Stimulated activated CD8-positive, alpha-beta memory T cell treated with anti-CD3 and anti-CD28 coated beads, Interleukin-15, amount 100 ng/mL, for 24 hours (primary cell): ENCODE data around the gene TEAD3.

Source experiments
- DNase-seq: peaks from one replicate; pipeline ENCODE4 v3.0.0-alpha.2; 2020; ENCODE audit warnings: low read depth

Gene TEAD3

DNA sequence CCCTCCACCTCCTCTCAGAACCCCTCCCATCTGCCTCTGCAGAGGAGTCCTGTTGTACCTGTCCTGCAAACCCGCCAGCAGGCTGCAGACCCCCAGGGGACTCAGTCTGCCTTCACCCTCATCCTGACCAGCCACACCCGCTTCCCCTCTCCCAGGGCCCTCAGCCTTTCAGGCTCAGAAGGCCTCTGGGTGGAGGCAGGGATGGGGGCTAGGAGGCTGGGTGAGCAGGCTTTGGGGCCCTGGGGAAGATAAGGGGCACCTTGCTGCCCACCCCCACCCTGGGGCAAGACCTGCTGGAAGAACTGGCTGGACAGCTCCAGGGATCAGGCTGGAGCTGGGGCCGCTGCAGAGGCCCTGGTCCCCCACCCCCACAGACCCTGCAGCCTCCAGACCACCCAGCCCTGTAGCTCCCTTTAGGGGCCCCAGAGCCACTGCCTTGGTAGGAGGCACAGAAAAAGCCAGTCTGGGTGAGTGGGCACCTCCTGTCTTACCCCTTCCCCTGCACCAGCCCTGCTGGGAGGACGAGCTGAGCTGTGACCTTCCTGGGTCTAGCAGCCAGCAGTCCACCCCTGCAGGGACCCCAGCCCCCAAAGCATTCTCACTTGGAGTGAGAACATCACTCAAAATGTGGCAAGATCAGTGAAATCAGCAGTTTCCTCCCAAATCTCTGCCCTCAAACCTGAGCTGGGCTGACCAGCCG, 5.2 kb downstream of the TEAD3 start:
- no peak for DNase-seq

DNA sequence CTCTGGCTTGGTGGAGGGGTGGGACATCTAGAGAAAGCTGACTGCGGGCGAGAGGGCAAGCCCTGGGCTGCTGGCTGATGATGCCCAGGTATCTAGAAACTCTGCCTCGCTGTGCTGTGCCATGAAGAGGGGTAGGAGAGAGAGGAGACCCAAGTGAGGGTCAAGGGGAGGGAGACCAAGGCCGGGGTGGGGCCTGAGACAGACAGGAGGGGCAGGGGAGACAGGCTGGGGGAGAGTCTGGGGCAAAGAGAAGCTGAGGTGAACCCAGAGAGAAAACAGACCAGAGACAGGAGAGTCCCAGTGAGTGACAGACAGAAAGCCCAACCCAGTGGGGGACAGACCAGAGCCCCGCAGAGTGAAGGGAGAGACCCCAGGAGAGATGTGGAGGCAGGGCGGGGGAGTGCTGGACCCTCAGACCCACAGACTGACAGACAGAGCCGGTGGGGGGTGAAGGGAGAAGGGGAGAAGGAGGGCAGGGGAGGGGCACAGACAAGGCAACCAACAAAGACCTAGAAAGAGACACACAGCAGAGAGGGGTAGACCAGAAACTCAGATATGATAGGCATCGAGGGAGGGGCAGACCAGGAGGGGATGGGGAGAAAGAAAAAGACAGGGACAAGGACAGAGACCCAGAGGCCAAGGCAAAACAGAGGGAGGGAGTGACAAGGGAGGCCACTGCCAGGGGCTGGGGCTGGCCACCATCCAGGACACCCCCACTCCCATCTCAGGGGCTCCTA, 5.9 kb downstream of the TEAD3 start:
- DNase-seq, result no peak

DNA sequence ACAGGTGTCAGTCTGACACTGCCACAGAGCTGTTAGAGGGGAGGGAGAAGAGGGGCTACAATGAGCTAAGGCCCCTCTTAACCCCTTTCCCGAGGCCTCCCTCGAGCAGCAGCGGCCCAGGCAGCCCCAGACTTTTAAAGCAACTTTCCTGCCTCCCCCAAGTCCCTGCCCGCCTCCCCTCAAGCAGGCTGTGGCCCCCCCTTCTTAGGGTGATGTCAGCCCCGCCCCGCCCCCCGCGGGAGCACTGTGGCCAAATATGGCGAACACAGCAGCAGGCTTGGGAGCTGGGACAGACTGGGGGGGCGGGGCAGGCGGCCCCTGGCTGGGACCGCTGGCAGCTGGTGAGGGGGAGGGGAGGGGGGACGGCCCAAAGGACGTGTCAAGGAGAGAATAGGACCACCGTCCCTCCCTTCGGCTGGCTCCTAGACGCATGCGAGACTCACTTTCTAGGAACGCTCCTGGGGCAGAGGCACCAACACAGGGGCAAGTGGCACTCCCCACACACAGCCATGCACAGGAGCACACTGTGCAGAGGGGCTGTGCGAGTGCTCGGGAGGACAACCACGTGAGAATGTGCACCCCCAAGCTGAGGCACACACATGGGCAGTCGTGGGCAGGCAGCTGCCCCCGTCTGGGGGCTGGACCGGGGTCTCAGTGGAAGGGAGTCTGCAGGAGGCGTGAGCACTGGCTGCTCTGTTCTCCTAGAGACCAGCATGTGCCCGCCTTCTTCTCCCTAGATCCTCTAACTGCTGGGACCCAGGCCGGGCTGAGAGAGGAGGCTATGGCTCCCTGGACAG, 6.7 kb downstream of the TEAD3 start:
- DNase-seq, result no peak

DNA sequence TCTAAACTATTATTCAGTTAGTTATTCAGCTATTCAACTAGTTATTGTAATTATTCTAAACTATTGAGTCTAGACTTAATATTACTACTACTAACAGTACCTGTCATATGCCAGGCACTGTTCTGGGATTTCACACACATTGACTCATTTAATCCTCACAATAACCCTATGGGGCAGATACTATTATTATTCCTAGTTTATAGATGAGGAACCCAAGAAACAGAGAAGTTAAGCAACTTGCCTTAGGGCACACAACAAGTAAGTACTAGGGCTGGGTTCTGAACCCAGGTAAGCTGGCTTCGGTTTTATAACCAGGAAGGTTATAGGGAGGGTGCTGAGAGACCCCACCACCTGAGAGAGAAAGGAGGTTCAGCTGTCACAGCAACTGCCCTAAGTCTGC, 7.8 kb downstream of the TEAD3 start:
- DNase-seq, result no peak

DNA sequence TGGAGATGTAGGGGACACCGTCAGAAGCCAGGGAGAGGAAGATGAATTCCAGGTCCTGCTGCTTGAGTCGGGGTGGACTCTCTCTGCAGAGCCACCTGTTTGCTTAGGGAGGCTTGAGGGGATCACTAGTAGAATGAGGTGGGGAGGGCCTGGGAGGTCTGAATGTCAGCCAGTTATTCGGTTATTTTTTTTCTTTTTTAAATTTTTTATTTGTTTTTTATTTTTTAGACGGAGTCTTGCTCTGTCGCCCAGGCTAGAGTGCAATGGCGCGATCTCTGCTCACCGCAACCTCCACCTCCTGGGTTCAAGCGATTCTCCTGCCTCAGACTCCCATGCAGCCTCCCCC, 8.4 kb downstream of the TEAD3 start:
- no peak for DNase-seq

DNA sequence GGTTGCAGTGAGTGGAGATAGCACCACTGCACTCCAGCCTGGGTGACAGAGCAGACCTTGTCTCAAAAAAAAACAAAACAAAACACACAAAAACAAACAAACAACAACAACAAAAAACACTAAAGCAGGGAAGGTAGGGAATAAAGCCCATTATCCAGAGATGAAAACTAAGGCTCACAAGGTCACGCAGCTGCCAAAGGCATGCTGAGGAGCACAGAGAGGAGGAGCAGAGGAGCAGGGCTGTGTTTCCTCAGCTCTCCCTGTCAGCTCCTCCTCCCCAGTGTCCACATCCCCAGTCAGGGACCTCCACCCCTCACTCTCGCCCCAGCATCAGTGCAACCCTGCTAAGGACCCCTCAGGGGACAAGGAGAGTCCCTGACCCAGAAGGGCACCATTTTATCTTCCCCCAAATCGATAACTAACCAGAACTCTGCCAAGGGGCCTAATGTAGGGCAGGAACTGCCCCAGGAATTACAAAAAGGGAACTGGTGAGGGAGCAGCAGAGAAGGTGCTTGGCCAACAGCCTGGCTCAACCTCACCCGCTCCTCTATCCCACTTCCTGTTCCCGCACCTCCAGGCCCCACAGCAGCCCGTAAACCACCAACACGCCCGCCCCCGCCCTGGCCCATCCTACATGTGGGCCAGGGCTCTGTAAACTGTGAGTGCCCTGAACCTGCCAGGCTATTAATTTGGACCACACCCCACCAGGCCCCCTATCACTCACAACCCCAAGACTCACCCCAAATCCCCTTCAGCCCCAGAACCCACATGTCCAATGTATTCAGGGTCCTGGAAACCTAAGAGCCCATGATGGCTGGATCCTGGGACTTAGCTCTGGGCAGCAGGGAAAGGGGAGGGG, 9.0 kb downstream of the TEAD3 start:
- DNase-seq, result no peak

DNA sequence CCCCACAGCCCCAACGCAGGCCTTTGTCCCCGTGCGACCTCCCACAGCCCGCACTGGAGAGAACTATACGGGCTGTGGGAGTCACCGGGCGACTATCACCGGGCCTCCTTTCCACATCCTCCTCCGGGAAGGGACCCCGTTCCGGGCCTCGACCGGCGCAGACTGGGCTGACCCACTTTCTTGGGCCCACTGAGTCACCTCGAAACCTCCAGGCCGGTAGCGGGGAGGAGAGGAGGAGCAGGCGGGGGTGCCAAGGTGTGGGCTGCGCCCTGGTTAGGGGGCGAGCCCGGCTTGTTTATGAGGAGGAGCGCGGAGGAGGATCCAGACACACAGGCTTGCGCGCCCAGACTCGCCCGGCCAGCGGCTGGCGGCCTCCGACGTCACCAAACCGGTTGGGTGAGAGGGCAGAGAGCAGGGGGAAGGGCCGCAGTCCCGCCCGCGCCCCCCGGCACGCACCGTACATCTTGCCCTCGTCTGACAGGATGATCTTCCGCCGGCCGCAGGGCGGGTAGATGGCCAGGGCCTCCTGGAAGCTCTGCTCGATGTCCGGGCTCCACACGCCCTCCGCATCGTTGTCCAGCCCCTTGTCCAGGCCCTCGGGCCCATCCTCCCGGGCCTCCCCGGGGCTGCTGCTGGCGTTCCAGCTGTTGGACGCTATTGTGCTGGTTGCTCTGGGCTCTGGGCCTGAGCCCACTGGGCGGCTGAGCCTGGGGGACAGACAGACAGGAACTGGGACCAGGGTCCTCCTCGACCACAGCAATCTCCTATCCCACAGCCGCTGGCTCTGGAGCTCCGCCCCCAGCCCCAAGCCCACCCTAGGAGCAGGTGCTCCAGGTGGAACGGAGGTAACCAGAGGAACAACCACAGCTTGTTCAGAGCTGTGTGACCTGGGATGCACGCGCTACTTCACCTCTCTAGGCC, 10.6 kb downstream of the TEAD3 start:
- DNase-seq, result no peak

DNA sequence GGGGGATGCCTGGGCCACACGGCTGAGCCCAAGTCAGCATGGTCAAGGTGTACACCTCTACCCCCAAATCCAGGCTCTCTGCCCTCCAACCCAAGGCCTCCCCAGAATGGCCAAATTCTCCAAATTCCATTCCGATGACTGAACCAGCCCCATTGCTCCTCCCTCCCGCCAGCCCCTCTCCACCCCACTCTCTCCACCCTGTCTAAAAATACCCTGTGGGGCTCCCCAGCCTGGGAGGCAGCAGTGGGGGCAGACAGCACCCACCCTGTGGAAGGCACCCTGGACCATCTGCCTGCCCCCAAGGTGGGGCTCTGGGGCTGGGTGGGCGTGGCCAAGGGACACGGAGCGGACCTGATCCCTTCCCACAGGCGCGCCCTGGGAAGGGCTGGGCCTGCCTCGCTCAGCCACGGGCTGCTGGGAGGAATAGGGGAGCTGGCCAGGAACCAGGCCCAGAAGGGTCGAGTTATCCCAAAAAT, 11.4 kb downstream of the TEAD3 start:
- DNase-seq, result no peak

DNA sequence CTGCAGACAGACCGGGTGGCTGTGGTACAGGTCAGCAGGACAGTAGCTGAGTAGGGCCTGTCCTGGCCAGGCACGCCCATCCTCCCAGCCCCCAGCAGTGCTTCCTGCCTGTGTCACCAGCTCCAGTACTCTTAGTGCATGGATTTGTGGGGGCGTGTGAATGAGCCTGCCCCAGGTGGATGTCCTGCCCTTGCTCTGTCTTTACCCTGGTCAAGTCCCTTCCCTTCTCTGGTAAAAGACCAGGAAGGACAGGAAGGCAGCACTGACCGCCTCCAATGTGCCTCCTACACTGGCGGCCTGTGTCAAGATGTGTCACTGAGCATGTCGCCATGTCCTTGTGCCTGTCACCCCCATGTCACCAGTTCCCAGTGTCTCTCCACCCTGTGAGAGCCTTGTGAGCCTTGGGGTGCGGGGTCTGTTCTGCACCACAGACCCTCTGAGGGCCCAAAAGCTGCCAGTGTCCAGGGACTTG, 11.9 kb downstream of the TEAD3 start:
- no peak for DNase-seq

DNA sequence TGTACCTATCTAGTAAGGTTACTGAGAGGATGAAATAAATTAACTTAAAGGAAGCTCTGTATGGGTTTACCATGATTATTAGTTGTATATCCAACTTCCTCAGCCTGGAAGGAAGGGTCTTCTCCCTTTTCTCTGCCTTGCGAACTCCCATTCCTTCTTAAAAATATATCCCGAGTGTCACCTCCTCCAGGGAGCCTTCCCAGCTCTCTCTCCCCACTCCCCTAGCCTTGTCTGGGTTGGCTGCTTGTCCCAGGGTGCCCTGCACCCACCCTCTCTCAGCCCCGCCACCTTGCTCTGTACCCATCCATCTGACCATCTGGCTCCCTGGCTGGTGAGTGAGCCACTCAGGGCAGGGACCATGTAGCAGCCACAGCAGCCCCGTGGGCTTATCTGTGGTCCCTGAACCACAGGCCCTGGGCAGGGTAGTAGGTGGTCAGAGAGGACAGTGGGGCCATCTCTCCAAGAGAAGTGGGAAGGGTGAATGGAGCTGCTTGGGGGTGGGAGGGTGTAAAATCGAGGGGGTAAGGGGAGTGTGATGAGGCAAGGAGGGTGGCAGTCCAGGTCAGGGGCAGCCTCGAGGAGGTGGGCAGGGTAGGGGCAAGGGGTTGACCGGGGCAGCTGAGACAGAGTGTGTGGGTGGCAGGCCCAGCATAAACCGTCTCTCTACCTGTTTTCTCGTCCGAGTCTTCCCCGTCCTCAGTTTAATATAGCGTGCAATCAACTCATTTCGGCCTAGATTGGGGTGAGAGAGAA, 12.8 kb downstream of the TEAD3 start:
- no peak for DNase-seq

DNA sequence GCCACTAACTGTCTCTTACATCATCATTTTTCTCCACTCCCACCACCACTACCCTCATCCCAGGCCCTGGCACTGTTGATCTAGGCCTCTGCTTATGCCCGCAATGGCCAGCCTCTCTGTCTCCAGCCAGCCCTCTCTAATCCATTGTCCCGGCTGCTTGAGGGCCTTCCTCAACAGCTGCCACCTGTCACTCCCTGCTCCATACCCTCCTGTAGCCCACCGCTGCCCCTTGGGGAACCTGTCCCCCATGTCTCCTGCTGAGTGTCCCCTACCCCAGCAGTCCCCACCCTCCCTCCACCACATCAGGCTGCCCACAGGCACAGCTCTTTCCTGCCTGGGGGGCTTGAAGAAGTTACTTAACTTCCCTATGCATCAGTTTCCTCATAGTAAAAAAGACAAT, 13.4 kb downstream of the TEAD3 start:
- no peak for DNase-seq

DNA sequence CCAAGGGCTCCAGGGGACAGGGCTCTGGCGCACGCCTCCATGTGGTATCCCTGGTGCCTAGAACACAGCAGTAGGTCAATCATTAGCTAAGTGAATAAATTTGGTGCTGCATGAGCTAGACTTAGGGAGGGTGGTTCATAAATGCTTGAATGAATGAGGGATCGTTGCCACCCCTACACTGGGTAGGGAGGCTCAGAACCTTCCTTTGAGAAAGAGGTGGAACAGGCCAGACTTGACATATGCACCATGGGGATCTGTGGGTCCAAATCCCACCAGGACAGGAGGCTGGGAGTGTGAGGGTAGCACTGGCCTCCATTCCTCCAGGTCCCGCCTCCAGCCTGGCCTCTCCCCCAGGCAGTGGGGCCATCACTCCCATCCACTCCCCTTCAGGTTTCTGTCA, 13.8 kb downstream of the TEAD3 start:
- DNase-seq, result no peak

DNA sequence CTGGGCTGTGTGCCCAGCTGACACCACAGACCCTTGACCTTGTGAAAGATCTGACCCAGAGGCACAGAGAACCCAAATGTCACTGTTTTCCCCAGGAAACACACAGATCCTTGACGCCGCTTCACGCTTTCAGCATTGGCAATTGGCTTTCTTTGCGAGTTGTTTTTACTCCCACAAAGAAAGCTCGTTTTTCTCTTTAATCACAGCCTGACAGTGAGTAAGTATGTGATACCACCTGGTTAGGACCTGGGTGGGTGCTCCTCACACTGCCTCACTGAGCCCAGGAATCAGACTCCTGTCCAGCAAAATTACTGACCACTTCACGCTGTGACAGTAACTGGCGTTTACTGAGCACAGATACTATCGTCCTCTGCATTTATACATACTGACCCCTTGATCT, 15.7 kb downstream of the TEAD3 start:
- no peak for DNase-seq

DNA sequence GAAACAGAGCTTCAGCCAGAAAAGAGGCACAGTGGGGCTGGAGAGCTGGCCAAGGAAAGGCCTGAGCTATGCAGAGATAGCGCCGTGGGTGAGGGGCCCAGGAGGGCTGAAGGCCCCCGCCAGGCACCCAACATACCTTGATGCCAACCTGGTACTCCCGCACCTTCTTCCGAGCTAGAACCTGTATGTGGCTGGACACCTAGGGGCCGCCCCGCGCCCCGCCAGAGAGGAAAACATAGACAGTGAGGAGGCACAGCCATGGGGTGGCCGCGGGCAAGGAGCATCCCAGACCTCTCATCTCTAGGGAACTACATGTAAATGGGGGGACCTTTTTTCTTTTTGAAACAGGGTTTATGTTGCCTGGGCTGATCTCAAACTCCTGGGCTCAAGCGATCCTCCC, 16.7 kb downstream of the TEAD3 start:
- DNase-seq, result no peak

DNA sequence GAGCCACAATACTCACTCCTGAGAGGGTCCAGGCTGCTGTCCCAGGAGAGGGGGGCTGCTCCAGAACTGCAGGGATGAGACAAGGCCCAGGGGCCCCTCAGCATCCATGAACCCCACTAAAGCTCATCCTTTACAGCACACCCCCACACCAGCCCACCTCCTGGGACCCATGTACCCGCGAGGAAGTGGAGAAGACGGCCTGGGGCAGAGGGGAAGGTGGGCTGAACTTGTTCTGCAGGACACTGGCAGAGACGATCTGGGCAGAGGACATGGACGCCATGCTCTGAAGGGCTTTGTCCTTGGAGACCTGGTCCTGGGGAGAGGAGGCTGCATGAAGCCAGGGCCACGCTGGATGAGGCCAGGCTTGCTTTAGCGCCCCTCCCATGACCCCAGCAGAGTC, 18.6 kb downstream of the TEAD3 start:
- DNase-seq, result no peak

DNA sequence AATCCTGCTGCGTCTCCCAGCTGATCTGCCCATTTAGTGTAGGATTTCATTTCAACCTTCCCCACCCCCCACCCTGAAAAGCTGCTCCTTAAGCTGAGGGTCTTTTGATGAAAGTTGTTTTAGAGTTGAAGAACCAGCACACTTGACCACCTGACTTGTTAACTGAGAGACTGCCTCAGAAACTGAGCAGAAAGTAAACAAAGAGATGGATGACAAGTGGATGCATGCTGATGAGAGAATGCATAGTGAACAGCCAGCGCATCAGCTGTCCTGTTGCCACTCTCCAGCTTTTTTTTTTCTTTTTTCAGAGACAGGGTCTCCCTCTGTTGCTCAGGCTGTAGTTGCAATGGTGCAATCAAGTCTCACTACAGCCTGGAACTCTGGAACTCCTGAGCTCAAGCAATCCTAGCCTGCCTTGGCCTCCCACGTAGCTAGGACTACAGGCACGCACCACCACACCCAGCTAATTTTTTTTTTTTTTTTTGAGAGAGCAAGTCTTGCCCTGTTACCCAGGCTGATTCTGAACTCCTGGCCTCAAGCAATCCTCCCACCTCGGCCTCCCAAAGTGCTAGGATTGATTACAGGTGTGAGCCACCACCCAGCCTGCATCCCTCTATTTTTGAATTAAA, 19.2 kb downstream of the TEAD3 start:
- DNase-seq, result no peak

DNA sequence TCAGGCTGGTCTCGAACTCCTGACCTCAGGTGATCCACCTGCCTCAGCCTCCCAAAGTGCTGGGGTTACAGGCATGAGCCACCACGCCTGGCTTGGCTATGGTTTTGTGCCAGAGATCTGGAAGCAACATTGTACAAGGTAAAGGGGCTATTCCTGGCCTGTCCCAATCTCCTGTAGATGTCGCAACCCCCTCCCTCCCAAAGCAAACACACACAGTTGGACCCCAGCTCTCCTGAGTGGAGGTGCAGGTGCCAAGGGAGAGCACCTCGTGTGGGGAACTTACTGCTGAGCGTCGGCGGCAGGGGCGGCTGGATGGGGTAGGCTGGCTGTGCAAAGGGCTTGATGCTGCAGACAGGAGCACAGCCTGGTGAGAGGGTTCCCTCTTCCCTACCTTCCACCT, 19.9 kb downstream of the TEAD3 start:
- no peak for DNase-seq

DNA sequence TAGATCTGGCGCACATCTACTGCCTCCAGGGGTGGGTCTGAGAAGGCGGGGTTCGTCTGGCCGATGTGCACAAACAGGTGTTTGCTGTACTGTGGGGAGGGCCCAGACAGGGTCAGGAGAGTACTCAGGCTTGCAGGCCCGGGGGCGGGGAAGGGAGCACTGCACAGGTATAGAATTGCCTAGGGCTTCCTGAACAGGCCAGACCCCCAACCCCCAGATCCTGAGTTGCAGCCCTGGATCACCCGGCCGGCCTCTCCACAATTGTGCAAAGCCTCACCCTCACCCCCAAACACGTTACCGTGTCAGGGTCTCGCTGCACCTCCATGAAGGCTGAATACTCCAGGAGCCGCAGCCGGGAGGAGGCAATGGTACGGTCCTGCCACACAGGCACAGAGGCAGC, 20.9 kb downstream of the TEAD3 start:
- DNase-seq, result no peak

DNA sequence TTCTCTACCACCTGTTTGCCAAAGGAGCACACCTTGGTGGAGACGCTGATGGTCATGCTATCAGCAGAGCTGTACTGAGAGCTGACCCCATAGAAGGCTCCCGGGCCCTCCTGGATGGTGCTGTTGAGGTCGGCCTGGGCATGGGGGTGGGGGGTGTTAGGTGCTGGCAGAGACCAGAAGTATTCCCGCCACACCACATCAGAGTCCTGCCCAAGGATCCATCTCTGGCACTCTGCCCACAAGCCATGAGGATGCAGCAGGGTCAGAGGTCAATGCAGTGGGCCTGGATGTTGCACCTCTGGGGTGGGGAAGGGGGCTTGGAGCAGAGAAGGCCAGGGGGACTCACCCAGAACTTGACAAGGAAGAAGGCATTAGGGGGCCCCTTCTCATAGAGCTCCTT, 21.3 kb downstream of the TEAD3 start:
- no peak for DNase-seq
